HG03575 (cell line): Measurements from ENCODE around the gene CDSN.

ENCODE experiments used
- ATAC-seq: cut with Tn5 transposase; IDR thresholded peaks from one replicate; pipeline ENCODE4 v1.9.1; 2021; ENCODE audit not compliant: unreplicated experiment, insufficient number of reproducible peaks, low FRiP score; ENCODE audit errors: extremely low read depth

CDSN gene

DNA sequence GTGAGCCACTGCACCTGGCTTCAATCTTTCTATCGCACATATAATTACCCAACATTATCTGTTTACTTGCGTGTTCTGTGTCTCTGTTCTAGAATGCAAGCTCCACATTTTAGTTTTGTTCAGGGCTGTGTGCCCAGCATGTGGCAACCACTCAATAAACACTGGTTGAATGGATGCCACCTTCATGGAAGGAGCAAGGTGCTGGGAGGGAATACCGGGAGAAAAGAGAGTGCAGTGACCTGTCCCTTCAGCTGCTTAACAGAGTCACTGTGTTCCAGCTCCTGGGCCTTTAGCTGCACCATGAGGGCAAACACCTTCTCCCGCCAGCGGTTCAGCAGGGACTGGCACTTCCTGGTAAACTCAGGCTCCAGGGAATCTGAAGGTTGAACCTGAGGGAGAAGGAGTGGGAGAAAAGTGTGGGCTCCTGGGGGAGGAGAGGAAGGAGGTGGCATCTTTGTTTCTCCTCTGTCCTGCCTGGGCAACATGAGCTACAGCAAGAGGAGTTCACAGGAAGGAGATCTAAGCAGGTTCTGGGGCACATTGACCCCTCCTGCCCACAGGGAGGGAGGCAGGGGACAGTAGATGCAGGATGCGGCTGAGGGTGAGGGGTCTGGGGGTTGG lies 29.7 kb upstream of the CDSN start:
- no peak for ATAC-seq

DNA sequence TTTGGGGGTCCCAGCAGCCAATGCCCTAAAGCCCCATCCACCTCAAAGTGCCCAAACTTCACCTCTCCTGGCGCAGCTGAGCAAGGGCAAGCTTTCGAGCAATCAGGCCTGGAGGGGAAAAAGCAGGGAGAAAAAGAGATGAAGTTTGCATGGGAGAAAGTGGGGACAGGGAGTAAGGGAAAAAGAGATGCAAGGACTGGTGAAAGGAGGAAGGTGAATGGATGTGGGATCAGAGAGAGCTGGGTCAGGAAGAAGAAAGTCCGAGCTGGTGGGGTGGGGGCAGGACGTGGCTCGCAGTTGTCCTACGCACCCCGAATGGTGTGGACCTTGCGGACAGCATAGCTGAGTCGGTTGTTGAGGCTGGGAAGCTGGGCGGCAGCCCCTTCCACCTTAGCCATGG lies 25.1 kb upstream of the CDSN start:
- no peak for ATAC-seq

DNA sequence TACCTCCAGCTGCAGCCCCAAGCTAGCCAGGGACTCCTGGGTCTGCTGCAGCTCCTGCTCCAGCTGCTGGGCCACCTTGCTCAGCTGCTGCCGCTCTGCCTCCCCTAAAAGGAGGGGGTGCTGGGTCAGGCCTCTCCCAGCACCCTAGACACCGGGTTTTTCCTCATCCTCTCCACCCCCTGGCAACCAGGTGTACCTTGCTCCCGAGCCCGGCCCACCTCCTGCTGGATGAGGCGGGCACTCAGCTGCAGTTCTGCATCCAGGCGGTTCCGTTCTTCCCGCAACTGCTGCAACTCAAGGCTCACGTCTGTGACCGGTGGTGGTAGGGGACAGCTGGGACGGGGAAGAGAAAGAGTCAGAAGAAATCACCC lies 24.7 kb upstream of the CDSN start:
- no peak for ATAC-seq

DNA sequence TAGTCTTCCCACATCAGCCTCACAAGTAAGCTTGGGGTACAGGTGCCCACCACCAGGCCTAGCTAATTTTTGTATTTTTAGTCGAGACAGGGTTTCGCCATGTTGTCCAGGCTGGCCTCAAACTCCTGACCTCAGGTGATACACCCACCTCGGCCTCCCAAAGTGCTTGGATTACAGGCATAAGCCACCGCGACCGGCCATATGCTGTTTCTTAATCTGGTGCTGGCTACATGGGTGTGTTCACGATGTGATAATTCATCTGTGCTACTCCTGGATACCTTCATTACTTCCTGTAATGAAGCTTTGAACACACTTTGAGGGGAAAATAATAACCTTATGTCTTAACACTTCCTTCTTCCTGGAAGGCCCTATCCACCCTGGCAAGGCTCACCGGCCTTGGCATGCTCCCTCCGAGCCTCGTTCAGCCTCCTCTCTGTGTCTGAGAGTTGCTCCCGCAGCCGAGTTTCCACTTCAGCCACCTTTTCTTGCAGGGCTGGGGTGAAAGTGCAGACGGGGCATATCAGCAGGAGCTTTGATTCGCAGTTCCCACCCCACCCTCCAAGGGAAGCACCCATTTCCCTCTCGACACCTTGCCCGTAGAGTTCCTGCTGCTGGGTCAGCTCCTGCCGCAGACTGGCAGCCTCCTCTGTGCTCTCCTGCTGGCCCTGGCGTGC lies 24.2 kb upstream of the CDSN start:
- no peak for ATAC-seq

DNA sequence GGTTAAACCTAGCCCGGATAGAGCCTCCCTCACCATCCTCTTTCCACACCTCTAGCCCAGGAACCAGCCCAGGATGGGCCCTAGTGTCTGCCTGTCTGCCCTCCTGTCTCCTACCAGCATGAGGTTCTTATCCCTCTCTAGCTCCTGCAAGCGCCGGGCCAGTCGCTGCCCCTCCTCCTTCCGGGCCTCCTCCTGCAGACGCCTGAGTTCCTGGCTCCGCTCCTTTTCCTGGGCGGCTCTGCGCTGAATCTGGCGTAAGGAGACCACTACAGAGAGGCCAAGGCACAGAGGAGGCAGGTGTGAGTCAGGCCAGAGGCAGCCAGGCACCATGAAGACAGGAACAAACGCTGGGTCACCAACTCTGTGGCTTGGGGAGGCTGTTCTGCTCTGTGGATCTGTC lies 22.9 kb upstream of the CDSN start:
- ATAC-seq = no peak

DNA sequence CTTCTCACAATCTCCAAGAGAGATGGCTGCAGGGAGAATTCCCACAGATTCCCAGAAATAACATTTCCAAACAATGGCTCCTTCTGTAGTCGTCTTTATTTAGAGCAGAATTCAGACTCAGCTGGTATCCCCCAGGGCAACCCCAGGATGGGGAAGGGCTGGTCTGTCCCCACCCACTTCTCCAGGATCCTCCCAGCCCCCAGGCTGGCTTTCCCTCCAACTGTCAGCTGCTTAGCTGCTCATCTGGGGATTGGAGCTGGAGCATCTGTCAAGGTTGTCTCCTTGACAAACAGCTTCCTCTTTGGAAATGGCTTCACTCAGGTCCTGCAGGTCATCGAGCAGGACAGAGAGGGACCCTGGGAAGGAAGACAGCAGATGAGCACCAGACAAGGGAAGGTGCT lies 22.1 kb upstream of the CDSN start:
- ATAC-seq = no peak

DNA sequence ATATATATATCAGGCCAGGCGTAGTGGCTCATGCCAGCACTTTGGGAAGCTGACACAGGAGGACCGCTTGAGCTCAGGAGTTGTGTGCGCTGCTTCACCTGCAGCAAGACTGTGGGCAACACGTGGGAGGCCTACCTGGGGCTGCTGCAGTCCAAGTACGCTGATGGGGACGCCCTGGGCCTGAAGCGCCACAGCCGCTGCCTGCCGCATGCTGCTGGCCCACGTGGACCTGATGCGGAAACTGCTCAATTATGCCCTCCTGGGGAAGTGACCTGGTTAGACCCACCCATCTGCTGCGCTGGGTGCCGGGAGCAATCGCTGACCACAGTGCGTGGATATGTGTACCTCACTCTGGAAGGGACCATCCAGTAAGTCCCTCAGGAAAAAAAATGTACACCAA lies 20.4 kb upstream of the CDSN start:
- ATAC-seq = no peak

DNA sequence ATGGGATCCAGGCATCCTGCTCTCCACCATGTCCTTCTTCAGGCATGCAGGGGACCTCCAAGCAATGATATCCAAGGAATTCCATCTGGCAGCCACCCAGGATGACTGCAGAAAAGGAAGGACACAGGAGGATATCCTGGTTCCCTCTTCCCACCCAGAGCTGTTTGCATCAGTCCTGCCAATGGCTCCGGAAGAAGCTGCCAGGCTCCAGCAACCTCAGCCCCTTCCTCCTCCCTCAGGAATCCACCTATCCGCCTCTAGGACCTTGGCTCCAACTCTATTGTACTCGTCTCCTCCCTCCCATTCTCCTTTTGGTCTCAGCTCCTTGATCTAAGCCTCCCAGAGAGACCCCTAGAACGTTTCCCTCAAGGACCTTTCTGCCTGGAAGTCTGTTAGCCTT lies 19.4 kb upstream of the CDSN start:
- ATAC-seq = no peak

DNA sequence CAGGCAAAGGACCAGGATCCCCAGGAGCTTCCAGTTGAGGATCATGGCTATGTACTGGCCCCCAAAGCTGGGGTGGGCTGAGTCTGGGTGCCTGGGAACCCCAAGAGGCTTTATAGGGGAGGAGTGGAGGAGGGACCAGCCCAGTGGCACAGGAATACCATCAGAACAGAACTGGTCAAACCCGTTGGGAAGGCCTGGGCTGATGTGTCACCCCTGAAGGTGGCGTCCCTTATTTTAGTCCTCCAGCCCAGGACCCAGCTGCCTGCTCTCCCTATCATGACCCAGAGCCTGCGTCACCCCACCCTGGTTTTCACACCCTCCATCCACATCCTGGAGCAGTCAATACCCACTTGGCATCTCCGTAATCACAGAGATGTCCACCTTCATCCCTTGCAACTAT lies 18.7 kb upstream of the CDSN start, which contains the start of gene PSORS1C2:
Gene PSORS1C2, minus strand, starts transcription at position 85 of the 400 bp plus-strand sequence. Its CDS starts 40 bp downstream, at position 45.
- no peak for ATAC-seq

DNA sequence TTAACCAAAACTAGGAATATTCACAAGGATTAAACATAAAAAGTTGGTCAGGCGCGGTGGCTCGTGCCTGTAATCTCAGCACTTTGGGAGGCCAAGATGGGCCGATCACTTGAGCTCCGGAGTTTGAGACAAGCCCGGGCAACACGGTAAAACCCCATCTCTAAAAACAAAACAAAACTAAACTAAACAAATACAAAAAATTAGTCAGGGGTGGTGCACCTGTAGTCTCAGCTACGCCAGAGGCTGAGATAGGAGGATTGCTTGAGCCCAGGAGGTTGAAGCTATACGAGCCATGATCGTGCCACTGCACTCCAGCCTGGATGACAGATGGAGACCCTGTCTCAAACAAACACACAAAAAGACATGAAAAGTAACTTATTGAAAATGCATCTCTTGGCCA lies 15.5 kb upstream of the CDSN start:
- no peak for ATAC-seq

DNA sequence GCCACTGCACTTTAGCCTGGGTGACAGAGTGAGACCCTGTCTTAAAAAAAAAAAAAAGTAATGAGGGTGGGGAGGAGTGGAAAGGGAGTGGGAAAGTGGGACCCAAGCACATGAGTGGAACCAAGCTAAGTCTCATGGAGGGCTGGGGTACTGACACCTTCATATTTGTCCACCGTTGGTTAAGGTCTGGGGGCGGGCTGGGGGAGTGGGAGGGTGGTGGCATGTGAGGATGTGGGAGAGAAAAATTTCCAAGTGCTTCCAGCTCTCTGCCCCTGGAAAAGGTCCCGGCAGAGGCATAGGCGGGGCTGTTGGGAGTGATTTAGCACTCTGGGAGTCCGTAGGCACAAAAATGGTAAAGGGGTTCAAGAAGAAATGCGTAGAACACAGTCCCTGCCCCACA lies 12.6 kb upstream of the CDSN start:
- no peak for ATAC-seq

DNA sequence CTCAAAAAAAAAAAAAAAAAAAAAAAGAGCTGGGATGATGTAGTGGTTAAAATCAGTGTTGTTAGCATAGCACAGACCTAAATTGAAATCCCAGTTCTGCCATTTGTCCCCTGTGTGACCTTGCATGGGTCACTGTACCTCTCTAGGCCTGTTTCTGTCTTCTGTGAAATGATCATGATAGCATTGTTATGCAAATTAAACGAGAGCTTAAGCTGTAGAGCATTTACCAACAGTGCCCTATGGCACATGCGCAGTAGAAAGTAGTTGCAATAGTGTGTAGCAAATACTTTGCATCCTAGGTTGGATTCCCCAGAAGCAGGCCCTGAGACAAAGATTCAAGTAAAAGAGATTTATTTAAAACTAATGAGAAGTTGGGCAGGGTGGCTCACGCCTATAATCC lies 11.3 kb upstream of the CDSN start:
- ATAC-seq = no peak

DNA sequence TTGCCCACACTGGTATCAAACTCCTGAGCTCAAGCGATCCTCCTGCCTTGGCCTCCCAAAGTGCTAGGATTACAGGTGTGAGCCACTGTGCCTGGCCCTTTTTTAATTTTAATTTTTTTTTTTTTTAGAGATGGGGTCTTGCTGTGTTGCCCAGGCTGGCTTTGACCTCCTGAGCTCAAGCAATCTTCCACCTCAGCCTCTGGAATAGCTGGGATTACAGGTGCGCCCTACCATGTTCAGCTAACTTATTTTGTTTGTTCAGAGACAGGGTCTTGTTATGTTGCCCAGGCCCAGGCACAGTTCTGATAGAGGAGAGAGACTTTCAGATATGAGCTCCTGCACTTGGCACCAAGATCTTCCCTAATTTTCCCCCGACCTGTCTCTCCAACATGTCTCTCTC lies 10.5 kb upstream of the CDSN start:
- ATAC-seq = no peak

DNA sequence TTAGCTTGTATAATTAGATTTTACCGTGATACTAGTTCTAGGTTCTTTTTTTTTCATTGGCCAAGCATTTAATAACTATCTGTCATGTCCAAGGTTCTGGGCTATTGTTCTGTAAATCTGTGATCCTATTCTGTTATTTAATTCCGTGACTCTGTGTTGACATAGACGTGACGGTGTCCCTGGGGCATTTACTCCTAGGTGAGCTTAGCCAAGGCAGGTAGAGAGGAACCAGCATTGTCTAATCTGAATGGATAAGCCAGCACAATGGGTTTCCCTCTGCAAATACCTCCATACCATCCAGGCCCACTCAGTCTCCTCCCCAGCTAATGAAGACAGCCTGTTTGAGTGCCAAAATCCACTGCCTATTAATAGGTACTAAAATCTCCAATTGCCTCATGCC lies 8.9 kb upstream of the CDSN start:
- no peak for ATAC-seq

DNA sequence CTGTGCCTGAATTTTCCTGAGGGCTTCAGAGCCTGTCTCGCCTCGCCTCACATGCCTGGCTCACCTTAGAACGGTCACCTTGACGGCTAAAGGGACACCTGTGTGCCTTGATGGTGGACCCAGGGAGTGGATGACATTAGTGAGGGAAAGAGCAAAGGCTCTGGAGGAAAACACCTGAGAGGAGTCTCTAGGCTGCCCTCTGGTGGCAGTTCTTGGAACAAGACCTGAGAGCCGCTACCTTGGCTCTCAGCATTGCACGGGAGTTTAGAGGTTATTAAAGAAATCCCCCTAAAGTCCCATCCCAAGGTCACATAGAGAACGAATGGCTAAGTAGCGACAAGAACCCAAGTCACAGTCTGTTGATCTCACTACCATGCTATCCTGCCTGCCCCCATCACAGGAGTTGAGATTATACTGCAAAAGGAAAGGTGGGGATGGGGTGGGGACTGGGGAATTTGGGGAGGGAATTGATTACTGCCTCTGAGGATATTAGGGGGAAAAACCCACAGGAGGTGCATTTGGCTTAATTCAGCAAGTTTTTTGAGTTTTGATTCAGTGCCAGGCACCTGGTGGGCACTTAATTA lies 7.9 kb upstream of the CDSN start:
- no peak for ATAC-seq

DNA sequence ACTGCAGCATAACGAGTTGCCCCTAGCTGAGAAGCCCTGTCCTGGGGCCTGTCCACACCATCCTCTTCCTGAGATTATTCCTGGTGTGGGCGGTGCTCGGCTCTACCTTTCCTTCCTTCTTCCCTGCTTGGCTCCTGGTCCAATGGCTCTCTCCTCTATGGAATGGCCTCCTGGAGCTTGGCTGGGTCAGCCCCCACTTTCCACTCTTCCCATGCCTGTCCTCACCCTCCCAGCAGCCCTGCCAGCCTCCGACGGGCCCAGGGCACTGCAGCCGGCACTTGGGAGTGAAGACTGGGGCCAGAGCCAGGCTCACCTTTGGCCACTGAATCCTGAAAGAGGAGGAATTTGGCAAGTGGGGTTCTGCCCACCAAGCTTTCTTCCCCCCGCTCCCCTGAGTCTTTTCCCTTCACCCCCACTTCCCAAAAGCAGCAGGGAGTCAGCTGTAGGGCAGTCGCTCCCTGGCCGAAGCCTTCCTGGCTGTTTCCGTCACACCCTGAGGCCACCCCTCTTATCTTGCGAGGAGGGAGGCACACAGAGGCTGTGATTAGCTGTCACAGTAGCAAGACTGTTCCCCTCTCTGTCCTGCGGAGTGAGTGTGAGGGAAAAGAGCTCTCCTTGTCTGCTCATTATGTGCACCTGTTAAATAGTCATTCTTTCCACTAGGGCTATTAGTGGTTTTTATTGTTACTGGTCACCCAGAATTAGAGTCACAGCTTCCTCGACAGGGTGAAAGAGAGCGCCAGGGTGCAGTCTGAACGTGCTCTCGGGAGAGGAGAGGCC lies 6.3 kb upstream of the CDSN start:
- ATAC-seq = no peak

DNA sequence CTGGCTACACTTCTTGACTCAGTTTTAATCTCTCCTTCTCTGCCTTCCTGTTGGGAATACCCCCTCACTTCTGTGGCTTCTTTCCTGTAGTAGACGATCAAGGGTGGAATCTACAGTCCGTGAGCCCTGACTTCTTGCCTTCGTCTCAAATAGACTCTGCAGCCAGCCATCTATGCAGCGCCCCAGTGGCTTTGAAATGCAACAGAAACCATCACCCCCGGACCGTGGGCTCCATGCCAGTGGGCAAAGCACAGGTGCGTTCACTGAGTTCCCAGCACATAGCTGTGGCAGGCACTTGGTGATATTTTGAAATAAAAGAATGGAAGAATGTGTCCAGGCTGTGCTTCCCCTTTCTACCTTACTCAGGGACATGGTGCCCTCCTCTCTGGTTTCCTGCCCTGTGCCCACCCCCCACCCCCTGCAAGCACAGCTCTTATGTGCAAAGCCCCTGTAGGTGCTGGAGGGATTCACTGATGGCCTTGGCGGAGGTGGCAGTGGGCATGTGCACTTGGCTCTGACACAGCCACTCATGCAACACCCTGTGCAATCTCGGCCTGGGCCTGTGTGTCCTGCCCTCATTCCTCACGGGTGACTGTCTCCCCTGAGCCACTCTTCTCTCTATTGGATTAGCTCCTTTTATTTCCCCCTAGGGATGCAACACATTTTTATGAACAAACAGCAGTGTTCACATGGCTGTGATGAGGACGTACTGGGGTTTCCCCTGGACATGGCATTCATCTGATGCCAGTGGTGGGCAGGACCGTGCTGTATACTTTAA lies 5.5 kb upstream of the CDSN start:
- ATAC-seq = no peak

DNA sequence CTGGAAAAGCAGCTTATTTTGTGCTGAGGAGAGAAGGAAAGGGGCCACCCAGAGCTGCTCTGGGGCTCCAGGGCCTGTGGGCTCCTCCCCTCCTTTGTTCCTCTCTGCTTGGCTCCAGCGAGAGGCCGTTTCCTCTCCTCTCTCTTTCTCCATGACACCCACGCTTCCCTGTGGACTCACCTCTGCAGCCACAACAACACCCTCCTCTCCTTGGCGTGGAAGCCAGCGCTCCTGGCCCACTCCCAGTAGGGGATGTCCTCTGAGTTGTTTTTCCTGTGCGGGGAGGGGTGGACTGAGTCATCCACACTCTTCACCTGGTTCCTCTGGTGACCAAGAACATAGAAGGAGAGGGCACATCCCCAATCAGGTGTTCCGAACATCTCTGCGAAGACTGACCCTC lies 4.9 kb upstream of the CDSN start:
- ATAC-seq = no peak
